Measurements from ENCODE around the gene TBL1XR1. TPM values are rescaled to one million over a fixed set of nuclear protein-coding genes. Genes with fewer than 3 reads are reported as not detected.

The TBL1XR1 gene
- total RNA-seq, 1 experiment from 2014 or later, result 180 TPM

- POLR2A ChIA-PET, result no interaction called here
- CTCF ChIA-PET, result no interaction called here
- Histone ChIP-seq H2AFZ (ENCODE audit: low read depth, low read length, poor library complexity, severe bottlenecking) (no peak overlapping the region), H3K27me3 (ENCODE audit: insufficient read depth, low read length) (no peaks in the 10 kb centered on the region), H3K79me2 (ENCODE audit: insufficient read depth, low read length) (peaks cover 100% of the 10 kb centered on the region), H3K9ac (ENCODE audit: low read length) (no peak overlapping the region), H3K36me3 (ENCODE audit: control insufficient read depth in 1 of 2, insufficient read depth in 2 of 2, low read length in 2 of 2) (no peaks in the 10 kb centered on the region), H3K4me3 (replicated peaks in 1 of 2; ENCODE audit: low read depth in 1 of 2, low read length in 2 of 2) (no peak overlapping the region), H3K4me2 (ENCODE audit: low read length) (no peak overlapping the region), H3K27ac (ENCODE audit: low read depth, low read length) (no peak overlapping the region), H4K20me1 (ENCODE audit: insufficient read depth) (peaks cover 34% of the 10 kb centered on the region; the same call in 1 of the 2 replicates), H3K9me2 (ENCODE audit: insufficient read depth) (no peaks in the 10 kb centered on the region), H3K9me3 (ENCODE audit: control insufficient read depth in 1 of 2, insufficient read depth in 1 of 2, low read depth in 1 of 2, low read length in 2 of 2) (no peaks in the 10 kb centered on the region), H3K4me1 (ENCODE audit: control insufficient read depth in 1 of 2, insufficient read depth in 2 of 2, low read length in 2 of 2) (peaks cover 1 to 3% of the 10 kb centered on the region in 2 experiments; a peak in 1 of 4 replicates)
- ATAC-seq, result no peak
- no peak for DNase-seq (ENCODE audit: low read depth, low spot score)
- intact Hi-C loops (cut with micrococcal nuclease), result no loop called here
- RAD21 ChIA-PET (ENCODE audit: low non-redundant PET in 1 of 2, low total read pairs in 2 of 2, uncharacterized antibody in 2 of 2, unreplicated experiment in 2 of 2), result no interaction called here
- BruUV-seq (replicated peaks), result no TSS peak
- no peak for TF ChIP-seq REST (IDR thresholded peaks at IDR 0.05; ENCODE audit: low read depth)
- no peak for TF ChIP-seq CBX3 (IDR thresholded peaks at IDR 0.05; ENCODE audit: low read depth)
- no peak for TF ChIP-seq ZFX (IDR thresholded peaks at IDR 0.05)
- no peak for TF ChIP-seq SIN3A (IDR thresholded peaks at IDR 0.05; ENCODE audit: low read depth)
- no peak for TF ChIP-seq CTCF (IDR thresholded peaks at IDR 0.05 in 2 of 3, conservative IDR thresholded peaks at IDR 0.05 in 1 of 3; ENCODE audit: borderline replicate concordance in 1 of 3, insufficient read depth in 1 of 3, low read depth in 2 of 3, low read length in 2 of 3)
- TF ChIP-seq EZH2 (IDR thresholded peaks at IDR 0.05), result no peak
- TF ChIP-seq RAD21 (IDR thresholded peaks at IDR 0.05; ENCODE audit: low read depth), result no peak
- no peak for TF ChIP-seq ATF3 (IDR thresholded peaks at IDR 0.05)
- TF ChIP-seq JUND (IDR thresholded peaks at IDR 0.05), result no peak
- TF ChIP-seq CEBPB (IDR thresholded peaks at IDR 0.05; ENCODE audit: low read depth), result no peak
- TF ChIP-seq MAX (IDR thresholded peaks at IDR 0.05), result no peak
Measured at GRCh38 chr3:177123822-177124221, 73.5 kb downstream of the TBL1XR1 start.

Measured in HCT116 (cell line).